HG03520 (cell line): ENCODE results near the gene C1orf174.
"Not testable (repeated sequence)": the region's sequence is repeated elsewhere in the genome, so short reads cannot be mapped to it uniquely, and the experiment has no call there.

Experiments
- ATAC-seq: cut with Tn5 transposase; IDR thresholded peaks from one replicate; pipeline ENCODE4 v1.9.1; 2021; ENCODE audit warnings: mild to moderate bottlenecking, moderate library complexity; ENCODE audit not compliant: unreplicated experiment

C1orf174 gene

GRCh38 chr1:3926956-3927355, 26.9 kb upstream of the C1orf174 start:
- ATAC-seq = no peak

DNA sequence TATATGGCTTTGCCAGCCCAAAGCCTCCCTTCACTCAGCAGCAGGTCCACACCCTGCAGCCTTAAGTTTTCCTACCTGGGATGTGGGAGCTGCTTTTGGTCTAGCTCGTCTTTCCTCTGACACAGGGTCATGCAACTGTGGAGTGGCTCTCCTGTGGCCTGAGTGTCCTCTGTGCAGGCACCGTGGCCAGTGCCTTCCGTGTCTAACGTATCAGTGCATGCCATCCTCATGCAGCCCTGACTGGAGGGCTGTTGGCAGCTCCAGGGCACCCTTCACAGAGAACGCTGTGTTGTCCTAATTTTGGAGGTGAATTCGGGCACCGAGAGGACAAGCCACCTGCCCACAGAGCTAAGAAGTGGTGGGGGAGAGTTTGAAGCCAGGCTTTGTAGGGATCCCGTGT, 25.7 kb upstream of the C1orf174 start:
- ATAC-seq = no peak

DNA sequence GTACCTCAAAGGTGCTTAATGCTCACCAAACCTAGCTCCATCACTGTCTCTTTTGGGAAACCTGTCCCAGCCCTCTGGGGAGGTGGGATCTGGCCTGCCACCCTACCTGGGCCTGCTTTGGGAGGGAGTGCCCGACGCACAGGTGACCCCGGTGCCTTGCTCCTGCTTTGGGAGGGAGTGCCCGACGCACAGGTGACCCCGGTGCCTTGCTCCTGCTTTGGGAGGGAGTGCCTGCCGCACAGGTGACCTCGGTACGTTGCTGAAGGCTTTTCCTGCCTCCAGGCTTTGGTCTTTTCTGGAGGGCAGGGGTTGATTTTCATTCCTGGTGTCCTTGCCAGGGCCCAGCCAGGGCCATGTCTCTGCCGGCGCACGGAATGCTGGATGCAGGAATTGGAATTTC, 25.2 kb upstream of the C1orf174 start:
- no peak for ATAC-seq

DNA sequence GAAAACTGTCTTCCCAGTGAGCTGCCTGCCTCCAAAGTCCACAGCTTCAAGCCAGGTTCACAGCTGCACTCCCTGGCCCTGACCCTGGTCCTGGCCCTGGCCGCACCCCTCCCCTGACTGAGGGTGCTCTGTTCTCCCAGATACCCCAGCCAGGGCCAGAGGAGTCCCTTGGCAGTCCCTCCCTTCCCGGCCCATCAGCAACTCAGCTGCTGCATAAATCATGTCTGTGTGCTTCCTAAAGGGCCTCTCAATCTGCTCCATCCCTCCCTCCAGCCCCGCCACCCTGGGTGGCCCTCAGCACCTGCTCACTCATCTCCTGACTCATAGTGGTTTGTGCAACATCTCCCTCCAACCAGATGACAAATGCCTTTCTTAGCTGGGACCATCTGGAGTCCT, 24.8 kb upstream of the C1orf174 start:
- ATAC-seq = no peak

GRCh38 chr1:3924186-3924824, 24.2 kb upstream of the C1orf174 start:
- ATAC-seq = no peak

- no peak for ATAC-seq
Observed at GRCh38 chr1:3923378-3924185, 23.5 kb upstream of the C1orf174 start.

- ATAC-seq = no peak
Observed at GRCh38 chr1:3922851-3923250, 22.8 kb upstream of the C1orf174 start.

DNA sequence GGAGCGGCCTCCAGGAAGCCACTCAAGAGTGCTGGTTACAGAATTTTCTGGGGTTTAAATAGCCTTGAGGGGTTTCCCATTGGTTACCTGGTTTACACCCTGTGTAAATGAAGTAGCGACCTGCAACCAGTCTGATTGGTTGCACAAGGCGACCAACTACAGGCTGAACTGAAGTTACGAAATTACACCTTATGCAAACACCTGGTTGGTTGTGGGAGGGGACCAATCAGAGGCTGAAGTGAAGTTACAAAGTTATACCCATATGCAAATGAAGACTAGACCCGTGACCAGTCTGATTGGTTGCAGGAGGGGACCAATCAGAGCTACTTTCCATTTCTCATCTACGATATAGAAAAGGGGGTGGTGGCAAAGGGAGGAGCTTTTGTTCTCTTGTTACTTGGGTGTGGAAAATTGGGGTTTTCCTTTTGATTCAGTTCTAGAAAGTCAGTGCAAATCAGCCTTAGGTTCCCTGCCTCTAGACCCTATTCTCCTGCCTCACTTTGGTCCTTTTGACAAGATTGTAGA, 22.2 kb upstream of the C1orf174 start:
- ATAC-seq = peak; percentile 57

DNA sequence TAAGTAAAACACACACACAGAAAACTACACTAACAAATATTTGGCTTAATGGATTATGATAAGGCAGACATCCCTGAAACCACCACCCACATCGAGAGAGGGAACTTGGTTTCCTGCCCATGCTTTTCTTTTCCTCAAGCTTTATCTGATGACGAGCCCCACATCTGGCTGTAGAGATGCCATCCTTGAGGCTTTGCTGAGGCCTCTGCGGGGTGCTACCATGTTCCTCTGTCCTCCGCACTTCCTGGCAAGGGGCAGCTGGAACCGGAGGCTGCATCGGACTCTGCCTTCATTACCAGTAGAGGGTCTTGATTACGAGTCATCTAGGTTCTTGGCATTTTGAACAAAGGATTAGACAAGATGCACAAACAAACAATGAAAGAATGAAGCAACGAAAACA, 21.7 kb upstream of the C1orf174 start:
- no peak for ATAC-seq

GRCh38 chr1:3919706-3920105, 19.6 kb upstream of the C1orf174 start:
- ATAC-seq = no peak

DNA sequence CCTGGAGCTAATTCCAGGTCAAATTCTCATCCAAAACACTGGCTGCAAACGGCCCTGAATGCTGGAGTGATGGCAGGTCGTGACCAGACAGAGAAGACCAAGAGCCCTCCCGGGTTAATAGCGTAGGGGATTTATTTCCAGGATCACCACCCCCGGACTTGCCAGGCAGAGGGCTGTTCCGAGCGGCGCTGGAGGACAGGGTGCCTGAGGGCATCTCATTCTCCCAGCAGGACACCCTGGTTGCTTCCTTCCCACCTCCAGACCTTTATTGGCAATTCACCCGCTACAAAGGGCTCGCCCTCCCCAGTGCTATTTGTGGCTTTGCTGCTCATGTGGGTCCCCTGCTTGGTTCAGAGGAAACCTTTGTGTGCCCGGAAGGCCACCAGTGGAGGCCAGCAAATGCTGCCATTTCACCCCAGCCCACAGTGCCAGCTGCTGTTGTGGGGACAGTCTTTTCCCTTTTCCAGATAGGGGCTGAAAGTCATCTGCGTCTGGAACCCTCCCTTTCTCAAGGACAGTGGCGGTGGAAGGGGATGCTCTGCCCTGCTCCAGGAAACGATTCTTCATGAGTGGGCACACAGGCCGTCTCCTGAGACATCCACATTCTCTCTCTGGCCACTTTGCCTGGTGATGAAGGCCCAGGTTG, 19.0 kb upstream of the C1orf174 start:
- no peak for ATAC-seq

- not testable (repeated sequence) for ATAC-seq
Observed at GRCh38 chr1:3918359-3918758, 18.3 kb upstream of the C1orf174 start.

GRCh38 chr1:3917761-3918160, 17.7 kb upstream of the C1orf174 start:
- ATAC-seq = no peak

GRCh38 chr1:3915551-3916121, 15.6 kb upstream of the C1orf174 start:
- ATAC-seq = no peak

- no peak for ATAC-seq
Observed at GRCh38 chr1:3914911-3915310, 14.8 kb upstream of the C1orf174 start.

- ATAC-seq = no peak
Observed at GRCh38 chr1:3914331-3914851, 14.3 kb upstream of the C1orf174 start.

DNA sequence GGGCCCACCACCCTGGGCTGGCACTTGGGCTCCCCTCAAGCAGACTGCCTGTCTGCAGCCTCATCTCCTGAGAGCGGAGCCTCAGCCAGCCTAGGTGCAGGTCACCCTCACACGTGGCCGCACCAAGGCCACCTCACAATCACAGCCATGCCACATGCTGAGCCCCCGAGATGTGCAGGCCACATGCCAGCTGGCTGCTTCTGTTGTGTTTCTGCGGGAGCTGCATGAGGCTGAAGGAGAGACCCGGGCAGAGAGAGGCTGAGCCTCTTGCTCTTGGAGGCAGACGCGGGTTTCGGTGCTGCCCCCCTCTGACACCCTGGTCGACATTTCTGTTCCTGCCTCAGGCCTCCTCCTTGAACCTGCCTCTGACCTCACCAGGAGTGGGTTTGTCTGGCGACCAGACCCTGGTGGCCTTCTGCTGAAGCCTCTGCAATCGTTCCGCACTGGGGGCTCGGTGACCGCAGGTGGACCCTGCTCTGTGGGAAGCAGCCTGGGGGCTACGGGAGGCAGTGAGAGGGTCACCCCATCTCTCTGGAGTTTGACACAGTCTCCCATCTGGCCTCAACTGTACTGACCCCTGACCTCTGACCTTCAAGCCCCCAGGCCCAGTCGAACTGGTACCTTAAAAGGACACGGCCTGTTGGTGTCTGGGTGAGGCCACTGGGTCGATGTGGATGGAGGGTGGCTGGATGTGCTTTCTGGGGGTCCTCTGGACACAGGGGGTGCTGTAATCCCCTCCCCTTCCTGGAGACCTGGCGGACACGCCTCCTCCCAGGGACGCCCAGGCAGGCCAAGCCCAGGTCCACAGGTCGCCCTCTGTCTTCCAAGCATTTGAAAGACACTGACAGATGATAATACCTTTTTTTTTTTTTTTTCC, 13.0 kb upstream of the C1orf174 start:
- ATAC-seq = no peak

- ATAC-seq = no peak
Observed at GRCh38 chr1:3911981-3912808, 12.1 kb upstream of the C1orf174 start.
